ENCODE data around the gene GPR141. TPM values are rescaled to one million over a fixed set of nuclear protein-coding genes. Genes with fewer than 3 reads are reported as not detected.

Gene GPR141
- total and polyA plus RNA-seq, 2 experiments from 2014 or later = 0.51 TPM; not detected in 1

DNA sequence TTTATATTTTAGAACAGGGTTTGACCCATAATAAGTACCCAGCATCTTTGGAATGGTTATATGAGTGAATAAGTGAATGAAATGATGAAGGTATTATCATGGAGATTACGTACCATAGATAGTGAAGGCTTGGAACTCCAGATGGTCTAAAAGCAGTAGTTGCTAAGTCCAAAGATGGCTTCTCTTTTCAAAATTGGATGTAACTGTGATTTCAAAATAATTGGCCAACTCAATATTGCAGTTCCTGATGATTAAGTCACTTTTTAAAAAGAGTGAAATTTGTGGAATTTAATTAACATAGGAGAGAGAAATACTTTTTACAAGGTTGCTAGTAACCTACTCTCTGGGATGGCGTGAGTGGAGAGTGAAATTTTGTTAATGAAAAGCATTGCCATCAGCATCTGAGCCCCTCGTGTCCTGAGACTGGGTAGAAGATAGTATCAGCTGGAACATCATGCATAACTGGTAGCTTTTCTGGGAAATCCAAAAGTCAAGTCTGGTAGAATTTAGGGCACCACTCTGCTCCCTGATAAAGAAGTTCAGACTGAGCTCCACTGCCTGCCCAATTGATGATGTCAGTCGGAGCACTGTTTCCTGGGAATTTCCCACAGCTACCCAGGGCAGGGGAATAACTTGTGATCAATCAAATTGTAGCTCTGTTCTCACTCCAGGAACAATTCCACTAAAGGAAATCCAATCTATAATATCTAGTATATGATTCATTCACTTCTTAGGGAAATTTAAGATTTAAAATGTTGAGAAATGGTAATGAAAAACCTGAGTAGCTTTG is 3.2 kb downstream of the GPR141 start:
- no peaks in the 10 kb centered on the region for H3K27me3 ChIP-seq
- no peaks in the 10 kb centered on the region for H3K4me1 ChIP-seq (ENCODE audit: low read depth)
- TF ChIP-seq, protein P1, sequence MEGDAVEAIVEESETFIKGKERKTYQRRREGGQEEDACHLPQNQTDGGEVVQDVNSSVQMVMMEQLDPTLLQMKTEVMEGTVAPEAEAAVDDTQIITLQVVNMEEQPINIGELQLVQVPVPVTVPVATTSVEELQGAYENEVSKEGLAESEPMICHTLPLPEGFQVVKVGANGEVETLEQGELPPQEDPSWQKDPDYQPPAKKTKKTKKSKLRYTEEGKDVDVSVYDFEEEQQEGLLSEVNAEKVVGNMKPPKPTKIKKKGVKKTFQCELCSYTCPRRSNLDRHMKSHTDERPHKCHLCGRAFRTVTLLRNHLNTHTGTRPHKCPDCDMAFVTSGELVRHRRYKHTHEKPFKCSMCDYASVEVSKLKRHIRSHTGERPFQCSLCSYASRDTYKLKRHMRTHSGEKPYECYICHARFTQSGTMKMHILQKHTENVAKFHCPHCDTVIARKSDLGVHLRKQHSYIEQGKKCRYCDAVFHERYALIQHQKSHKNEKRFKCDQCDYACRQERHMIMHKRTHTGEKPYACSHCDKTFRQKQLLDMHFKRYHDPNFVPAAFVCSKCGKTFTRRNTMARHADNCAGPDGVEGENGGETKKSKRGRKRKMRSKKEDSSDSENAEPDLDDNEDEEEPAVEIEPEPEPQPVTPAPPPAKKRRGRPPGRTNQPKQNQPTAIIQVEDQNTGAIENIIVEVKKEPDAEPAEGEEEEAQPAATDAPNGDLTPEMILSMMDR (IDR thresholded peaks at IDR 0.05; ENCODE audit: low read depth, low read length) = no peak
- no peak overlapping the region for H3K4me3 ChIP-seq
- no peak overlapping the region for H3K27ac ChIP-seq
- DNase-seq (ENCODE audit: low read depth in 1 of 2, low spot score in 1 of 2) = no peak
- H3K36me3 ChIP-seq = no peaks in the 10 kb centered on the region
- H3K9me3 ChIP-seq (ENCODE audit: low read depth) = no peaks in the 10 kb centered on the region

DNA sequence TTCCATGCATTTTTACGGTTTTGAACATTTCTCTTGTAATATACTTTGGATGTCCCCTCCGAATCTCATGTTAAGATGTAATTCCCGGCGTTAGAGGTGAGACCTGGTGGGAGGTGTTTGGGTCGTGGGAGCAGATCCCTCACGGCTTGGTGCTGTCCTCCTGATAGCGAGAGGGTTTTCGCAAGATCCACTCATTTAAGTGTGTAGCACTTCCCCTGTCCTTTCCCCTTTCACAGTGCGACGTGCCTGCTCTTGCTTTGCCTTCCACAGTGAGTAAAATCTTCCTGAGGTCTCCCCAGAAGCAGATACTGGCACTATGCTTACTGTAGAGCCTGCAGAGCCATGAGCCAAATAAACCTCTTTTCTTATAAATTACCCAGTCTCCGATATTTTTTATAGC is 6.6 kb downstream of the GPR141 start:
- Histone ChIP-seq H3K4me1 (ENCODE audit: low read depth) (no peaks in the 10 kb centered on the region), H3K27ac (no peak overlapping the region), H3K9me3 (ENCODE audit: low read depth) (no peaks in the 10 kb centered on the region), H3K4me3 (no peak overlapping the region), H3K36me3 (no peaks in the 10 kb centered on the region), H3K27me3 (no peaks in the 10 kb centered on the region)
- no peak for DNase-seq (ENCODE audit: low read depth in 1 of 2, low spot score in 1 of 2)
- TF ChIP-seq, protein P1 (IDR thresholded peaks at IDR 0.05; ENCODE audit: low read depth, low read length) = no peak

DNA sequence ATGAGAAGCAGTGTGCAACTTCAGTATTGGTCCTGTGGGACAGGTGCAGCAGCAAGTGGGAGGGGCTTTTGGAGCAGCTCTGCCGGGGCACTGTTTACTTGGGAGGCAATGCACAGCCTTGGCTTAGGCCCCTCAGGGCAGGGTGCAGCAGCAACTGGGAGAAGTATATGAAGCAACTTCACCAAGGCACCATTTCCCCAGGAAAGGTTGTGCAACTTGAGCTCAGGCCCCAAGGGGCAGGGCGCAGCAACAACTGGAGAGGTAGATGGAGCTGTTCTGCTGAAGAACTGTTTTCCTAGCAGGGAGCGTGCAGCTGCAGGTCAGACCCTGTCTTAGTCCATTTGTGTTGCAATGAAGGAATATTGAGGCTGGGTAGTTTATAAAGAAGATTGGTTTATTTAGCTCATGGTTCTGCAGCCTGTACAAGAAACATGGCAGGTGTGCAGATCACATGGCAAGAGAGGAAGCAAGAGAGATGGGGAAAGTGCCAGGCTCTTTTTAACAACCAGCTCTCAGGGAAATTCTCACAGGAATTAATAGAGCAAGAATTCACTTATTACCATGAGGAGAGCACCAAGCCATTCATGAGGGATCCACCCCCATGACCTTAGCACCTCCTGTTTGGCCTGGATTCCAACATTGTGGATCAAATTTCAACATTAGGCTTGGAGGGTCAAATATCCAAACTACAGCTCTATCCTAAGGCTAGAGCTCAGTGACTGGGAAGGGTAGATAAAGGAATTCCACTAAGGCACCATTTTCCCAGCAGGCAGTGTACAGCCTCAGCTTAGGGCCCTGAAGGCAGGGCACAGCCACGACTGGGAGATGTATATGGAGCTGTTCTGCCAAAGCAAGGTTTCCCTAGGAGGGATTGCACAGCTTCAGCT is 10.9 kb downstream of the GPR141 start:
- Histone ChIP-seq H3K4me3 (no peak overlapping the region), H3K36me3 (no peaks in the 10 kb centered on the region), H3K27ac (no peak overlapping the region), H3K9me3 (ENCODE audit: low read depth) (no peaks in the 10 kb centered on the region), H3K4me1 (ENCODE audit: low read depth) (no peaks in the 10 kb centered on the region), H3K27me3 (no peaks in the 10 kb centered on the region)
- DNase-seq (ENCODE audit: low read depth in 1 of 2, low spot score in 1 of 2) = no peak
- TF ChIP-seq, protein P1 (IDR thresholded peaks at IDR 0.05; ENCODE audit: low read depth, low read length) = no peak

DNA sequence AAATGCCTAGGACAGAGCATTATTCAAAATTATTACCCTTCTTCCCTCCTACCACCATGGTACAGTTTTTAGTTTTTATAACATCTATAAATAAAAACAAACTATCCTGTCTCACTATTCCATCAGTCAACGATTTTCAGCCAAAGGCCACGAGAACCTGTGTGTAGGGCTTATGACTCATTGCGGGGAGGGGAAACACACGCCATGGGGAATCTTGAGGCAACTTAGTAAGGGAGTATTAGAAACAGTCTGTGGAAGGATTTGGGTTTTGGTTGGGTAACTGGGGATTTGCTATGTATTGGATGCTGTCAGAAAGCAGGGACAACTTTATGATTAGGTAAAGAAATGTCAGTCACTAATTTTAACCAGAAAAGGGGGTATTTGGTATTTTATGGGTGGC is 14.7 kb downstream of the GPR141 start:
- Histone ChIP-seq H3K27me3 (no peaks in the 10 kb centered on the region), H3K4me3 (no peak overlapping the region), H3K9me3 (ENCODE audit: low read depth) (no peaks in the 10 kb centered on the region), H3K36me3 (no peaks in the 10 kb centered on the region), H3K27ac (no peak overlapping the region), H3K4me1 (ENCODE audit: low read depth) (no peaks in the 10 kb centered on the region)
- TF ChIP-seq, protein P1 (IDR thresholded peaks at IDR 0.05; ENCODE audit: low read depth, low read length) = no peak
- no peak for DNase-seq (ENCODE audit: low read depth in 1 of 2, low spot score in 1 of 2)

DNA sequence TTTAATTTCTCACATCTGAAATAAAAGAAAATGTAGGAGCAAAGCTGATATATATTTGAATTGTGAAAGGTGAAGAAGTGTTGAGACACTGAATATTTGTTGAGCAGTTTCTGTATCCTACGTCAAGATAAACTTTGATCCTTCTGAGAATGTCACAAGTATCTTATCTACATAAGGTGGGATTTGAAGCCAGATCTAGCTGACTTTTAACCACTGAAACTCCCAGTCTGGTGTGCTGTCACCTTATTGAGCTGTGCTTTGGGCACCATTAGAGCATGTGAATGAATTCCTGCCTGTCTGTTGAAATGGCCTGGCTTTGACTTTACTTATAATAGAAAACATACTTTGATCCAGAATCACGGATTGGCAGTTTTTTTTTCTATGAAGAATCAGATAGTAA is 15.2 kb downstream of the GPR141 start:
- no peak for DNase-seq (ENCODE audit: low read depth in 1 of 2, low spot score in 1 of 2)
- Histone ChIP-seq H3K9me3 (ENCODE audit: low read depth) (no peaks in the 10 kb centered on the region), H3K27ac (no peak overlapping the region), H3K36me3 (no peaks in the 10 kb centered on the region), H3K4me1 (ENCODE audit: low read depth) (no peaks in the 10 kb centered on the region), H3K4me3 (no peak overlapping the region), H3K27me3 (no peaks in the 10 kb centered on the region)
- TF ChIP-seq, protein P1 (IDR thresholded peaks at IDR 0.05; ENCODE audit: low read depth, low read length) = no peak

Data from cardiac muscle cell (in vitro differentiated cells and primary cell).